ENCODE data around the gene CNRIP1.

The CNRIP1 gene

GRCh38 chr2:68250196-68250595 is 69.6 kb downstream of the CNRIP1 start:
- no peak for DNase-seq

- DNase-seq: no peak
Observed at GRCh38 chr2:68248806-68249205, 70.9 kb downstream of the CNRIP1 start.

- DNase-seq: no peak
Observed at GRCh38 chr2:68248361-68248760, 71.4 kb downstream of the CNRIP1 start.

- DNase-seq: no peak
Observed at GRCh38 chr2:68246396-68246795, 73.4 kb downstream of the CNRIP1 start.

GRCh38 chr2:68245672-68246071 is 74.1 kb downstream of the CNRIP1 start:
- DNase-seq: no peak

GRCh38 chr2:68245066-68245465 is 74.7 kb downstream of the CNRIP1 start:
- no peak for DNase-seq

GRCh38 chr2:68244456-68244855 is 75.3 kb downstream of the CNRIP1 start:
- no peak for DNase-seq

Data from stimulated activated CD4-positive, alpha-beta T cell treated with anti-CD3 and anti-CD28 coated beads, Interleukin-1b, Interleukin-23, amount 100 ng/mL, for 48 hours (primary cell).